NCI-H446 (cell line): ENCODE measurements around the gene CACHD1.
"Not testable (repeated sequence)": the region's sequence is repeated elsewhere in the genome, so short reads cannot be mapped to it uniquely, and the experiment has no call there.

Experiments used
- DNase-seq, 2 experiments: peaks; one replicate each; lab custom pipeline; 2025; lab: John Stamatoyannopoulos, UW

CACHD1 gene

GRCh38 chr1:64588876-64589275, 118.9 kb downstream of the CACHD1 start:
- DNase-seq = no peak

GRCh38 chr1:64590316-64590715, 120.4 kb downstream of the CACHD1 start:
- no peak for DNase-seq

- DNase-seq = no peak
Measured at GRCh38 chr1:64594446-64594845, 124.5 kb downstream of the CACHD1 start.

- no peak for DNase-seq
Measured at GRCh38 chr1:64595871-64596515, 126.1 kb downstream of the CACHD1 start.

GRCh38 chr1:64597113-64597512, 127.2 kb downstream of the CACHD1 start:
- no peak for DNase-seq

- DNase-seq = no peak
Measured at GRCh38 chr1:64598100-64598571, 128.2 kb downstream of the CACHD1 start.

GRCh38 chr1:64599242-64599641, 129.3 kb downstream of the CACHD1 start:
- no peak for DNase-seq

- DNase-seq = peak; percentile 9 to 30
Measured at GRCh38 chr1:64601207-64601606, 131.3 kb downstream of the CACHD1 start.

GRCh38 chr1:64608005-64608650, 138.2 kb downstream of the CACHD1 start:
- DNase-seq = no peak

- DNase-seq = no peak
Measured at GRCh38 chr1:64608651-64609048, 138.7 kb downstream of the CACHD1 start.

GRCh38 chr1:64610950-64611349, 141.0 kb downstream of the CACHD1 start:
- DNase-seq = not testable (repeated sequence)

- no peak for DNase-seq
Measured at GRCh38 chr1:64616039-64616438, 146.1 kb downstream of the CACHD1 start.

- DNase-seq = peak; percentile 3 to 25
Measured at GRCh38 chr1:64623750-64624191, 153.8 kb downstream of the CACHD1 start.

GRCh38 chr1:64624218-64624713, 154.3 kb downstream of the CACHD1 start:
- DNase-seq = no peak

- no peak for DNase-seq
Measured at GRCh38 chr1:64624808-64625207, 154.9 kb downstream of the CACHD1 start.

- no peak for DNase-seq
Measured at GRCh38 chr1:64630611-64631010, 160.7 kb downstream of the CACHD1 start.

- DNase-seq = no peak
Measured at GRCh38 chr1:64631346-64632034, 161.6 kb downstream of the CACHD1 start.

GRCh38 chr1:64632936-64633335, 163.0 kb downstream of the CACHD1 start:
- DNase-seq = no peak

GRCh38 chr1:64645735-64646134, 175.8 kb downstream of the CACHD1 start:
- DNase-seq = no peak

GRCh38 chr1:64650411-64650810, 180.5 kb downstream of the CACHD1 start:
- no peak for DNase-seq

GRCh38 chr1:64651841-64652240, 181.9 kb downstream of the CACHD1 start:
- DNase-seq = no peak

- no peak for DNase-seq
Measured at GRCh38 chr1:64653466-64653865, 183.5 kb downstream of the CACHD1 start.
